ENCODE data around the gene ANKRD12.
"Not testable (repeated sequence)": the region's sequence is repeated elsewhere in the genome, so short reads cannot be mapped to it uniquely, and the experiment has no call there.

ANKRD12 gene

GRCh38 chr18:9233771-9234440, 97.3 kb downstream of the ANKRD12 start:
- DNase-seq (ENCODE audit: low read depth): no peak

- no peak for DNase-seq (ENCODE audit: low read depth)
These were observed 97.9 kb downstream of the ANKRD12 start for GRCh38 chr18:9234528-9234927.

GRCh38 chr18:9237981-9238380, 101.4 kb downstream of the ANKRD12 start:
- no peak for DNase-seq (ENCODE audit: low read depth)

GRCh38 chr18:9239720-9240119, 103.1 kb downstream of the ANKRD12 start:
- no peak for DNase-seq (ENCODE audit: low read depth)

- no peak for DNase-seq (ENCODE audit: low read depth)
These were observed 103.7 kb downstream of the ANKRD12 start for GRCh38 chr18:9240270-9240669.

GRCh38 chr18:9243029-9243428, 106.4 kb downstream of the ANKRD12 start:
- DNase-seq (ENCODE audit: low read depth): no peak

- no peak for DNase-seq (ENCODE audit: low read depth)
These were observed 107.8 kb downstream of the ANKRD12 start for GRCh38 chr18:9244376-9244775.

GRCh38 chr18:9248661-9249060, 112.1 kb downstream of the ANKRD12 start:
- DNase-seq (ENCODE audit: low read depth): no peak

- DNase-seq (ENCODE audit: low read depth): no peak
These were observed 112.7 kb downstream of the ANKRD12 start for GRCh38 chr18:9249254-9249653.

- DNase-seq (ENCODE audit: low read depth): no peak
These were observed 122.6 kb downstream of the ANKRD12 start for GRCh38 chr18:9259173-9259572.

- DNase-seq (ENCODE audit: low read depth): no peak
These were observed 124.1 kb downstream of the ANKRD12 start for GRCh38 chr18:9260388-9261380.

- DNase-seq (ENCODE audit: low read depth): no peak
These were observed 126.7 kb downstream of the ANKRD12 start for GRCh38 chr18:9263264-9263663.

- DNase-seq (ENCODE audit: low read depth): not testable (repeated sequence)
These were observed 128.2 kb downstream of the ANKRD12 start for GRCh38 chr18:9264797-9265196.

GRCh38 chr18:9273221-9273620, 136.6 kb downstream of the ANKRD12 start:
- no peak for DNase-seq (ENCODE audit: low read depth)

GRCh38 chr18:9275890-9276289, 139.3 kb downstream of the ANKRD12 start:
- no peak for DNase-seq (ENCODE audit: low read depth)

- no peak for DNase-seq (ENCODE audit: low read depth)
These were observed 141.4 kb downstream of the ANKRD12 start for GRCh38 chr18:9278028-9278427.

- no peak for DNase-seq (ENCODE audit: low read depth)
These were observed 144.3 kb downstream of the ANKRD12 start for GRCh38 chr18:9280849-9281248.

GRCh38 chr18:9281780-9282179, 145.2 kb downstream of the ANKRD12 start:
- no peak for DNase-seq (ENCODE audit: low read depth)

GRCh38 chr18:9283791-9284190, 147.2 kb downstream of the ANKRD12 start:
- no peak for DNase-seq (ENCODE audit: low read depth)

GRCh38 chr18:9285604-9286003, 149.0 kb downstream of the ANKRD12 start:
- DNase-seq (ENCODE audit: low read depth): no peak

GRCh38 chr18:9287036-9287435, 150.5 kb downstream of the ANKRD12 start:
- no peak for DNase-seq (ENCODE audit: low read depth)

- DNase-seq (ENCODE audit: low read depth): no peak
These were observed 153.1 kb downstream of the ANKRD12 start for GRCh38 chr18:9289698-9290097.

- DNase-seq (ENCODE audit: low read depth): no peak
These were observed 153.6 kb downstream of the ANKRD12 start for GRCh38 chr18:9290156-9290555.

All from T-helper 22 cell (primary cell).